B cell (primary cell): ENCODE results near the gene PDC. TPM values are rescaled to one million over a fixed set of nuclear protein-coding genes. Genes with fewer than 3 reads are reported as not detected.

Source experiments
- ATAC-seq: fragments of 200-7000 bp; cut with Tn5 transposase; one replicate; pipeline ENCODE4 v1.10.0; 2021; ENCODE audit warnings: low read depth, mild to moderate bottlenecking, moderate number of reproducible peaks, moderate library complexity
- CTCF ChIA-PET: fragments of 350-600 bp; sonication (Branson Sonifier 250); formaldehyde crosslinking; loops from one replicate; lab custom pipeline; 2021; ENCODE audit warnings: antibody characterized with exemption, inconsistent platforms; lab: Charles Lee
- POLR2A ChIA-PET: fragments of 350-600 bp; sonication (Branson Sonifier 250); formaldehyde crosslinking; loops from one replicate; lab custom pipeline; 2021; ENCODE audit warnings: antibody characterized with exemption; lab: Charles Lee
- DNase-seq: peaks from one replicate; pipeline ENCODE4 v3.0.0; 2013
- H2AFZ ChIP-seq: 2 replicates; pipeline ENCODE4 v1.6.1; 2012; ENCODE audit warnings: mild to moderate bottlenecking, low read depth, low read length; ENCODE audit not compliant: insufficient read depth, poor library complexity, severe bottlenecking
- H3K27ac ChIP-seq, 2 donors: 1 replicate in 1 of 2; 2 replicates in 1 of 2; pipeline ENCODE4 v1.5.1; 2012 to 2013; ENCODE audit warnings: low read length in 2 of 2, mild to moderate bottlenecking in 2 of 2, moderate library complexity in 1 of 2
- H3K27me3 ChIP-seq, 4 experiments: fragments of 200-600 bp in 1 of 4; sonication (generic) in 1 of 4; replicated peaks in 1 of 4; 1 replicate in 2 of 4; 2 replicates in 2 of 4; pipeline versions ENCODE4 v1.6.1 to v1.7.0; 2013 to 2016; ENCODE audit warnings: low read length in 3 of 4, mild to moderate bottlenecking in 2 of 4, mixed read lengths in 1 of 4, moderate library complexity in 1 of 4; ENCODE audit not compliant: insufficient read depth in 4 of 4, control insufficient read depth in 3 of 4; ENCODE audit errors: control extremely low read depth in 1 of 4
- H3K36me3 ChIP-seq, 2 experiments: replicated peaks in 1 of 2; 1 replicate in 1 of 2; 2 replicates in 1 of 2; pipeline versions ENCODE4 v1.6.1 to v1.7.1; 2013; ENCODE audit warnings: low read length in 1 of 2; ENCODE audit not compliant: insufficient read depth in 2 of 2, control insufficient read depth in 1 of 2; ENCODE audit errors: control extremely low read depth in 1 of 2, extremely low read depth in 1 of 2
- H3K4me1 ChIP-seq, 2 donors: fragments of 200-600 bp in 1 of 2; sonication (generic) in 1 of 2; 1 replicate in 1 of 2; 2 replicates in 1 of 2; pipeline versions ENCODE4 v1.5.1 to v1.6.1; 2013 to 2017; ENCODE audit warnings: low read length in 2 of 2; ENCODE audit not compliant: control insufficient read depth in 2 of 2, insufficient read depth in 2 of 2
- H3K4me2 ChIP-seq: replicated peaks from 2 replicates; pipeline ENCODE3; 2012; ENCODE audit warnings: mild to moderate bottlenecking, low read depth, low read length; ENCODE audit not compliant: poor library complexity, severe bottlenecking
- H3K4me3 ChIP-seq, 5 experiments: fragments of 200-600 bp in 1 of 5; sonication (generic) in 1 of 5; 1 replicate in 3 of 5; 2 replicates in 2 of 5; pipeline versions ENCODE4 v1.5.1 to v1.7.0; 2011 to 2016; ENCODE audit warnings: low read length in 4 of 5, mild to moderate bottlenecking in 4 of 5, low read depth in 2 of 5, control low read depth in 1 of 5, moderate library complexity in 1 of 5; ENCODE audit not compliant: insufficient read depth in 1 of 5; ENCODE audit errors: control extremely low read depth in 1 of 5, extremely low read depth in 1 of 5
- H3K79me2 ChIP-seq: fragments of 200-600 bp; sonication (generic); one replicate; pipeline ENCODE4 v1.6.0; 2016; ENCODE audit warnings: low read length; ENCODE audit not compliant: control insufficient read depth, insufficient read depth
- H3K9ac ChIP-seq: fragments of 200-600 bp; sonication (generic); 2 replicates; pipeline ENCODE4 v1.6.1; 2017; ENCODE audit warnings: mild to moderate bottlenecking, low read length, moderate library complexity
- H3K9me3 ChIP-seq, 3 donors: one replicate each; pipeline versions ENCODE4 v1.6.1 to v1.7.1; 2013; ENCODE audit warnings: low read length in 2 of 3; ENCODE audit not compliant: control insufficient read depth in 2 of 3, insufficient read depth in 1 of 3; ENCODE audit errors: control extremely low read depth in 1 of 3
- H4K20me1 ChIP-seq: 2 replicates; pipeline ENCODE4 v1.6.0; 2012; ENCODE audit warnings: mild to moderate bottlenecking, low read length; ENCODE audit not compliant: insufficient read depth, control insufficient read depth, poor library complexity, severe bottlenecking
- H3K27ac Mint-ChIP-seq: one replicate; pipeline ENCODE4 v1.8.0; 2021; ENCODE audit warnings: mixed read lengths
- H3K27me3 Mint-ChIP-seq: one replicate; pipeline ENCODE4 v1.8.0; 2021; ENCODE audit warnings: mixed read lengths
- H3K4me1 Mint-ChIP-seq: one replicate; pipeline ENCODE4 v1.8.0; 2021; ENCODE audit warnings: mixed read lengths
- H3K4me3 Mint-ChIP-seq: one replicate; pipeline ENCODE4 v1.8.0; 2021; ENCODE audit warnings: mixed read lengths
- H3K9me3 Mint-ChIP-seq: one replicate; pipeline ENCODE4 v1.8.0; 2022; ENCODE audit warnings: mixed read lengths; ENCODE audit not compliant: insufficient read depth
- CTCF ChIP-seq: fragments of 200-600 bp; IDR thresholded peaks from one replicate; pipeline ENCODE4 v1.8.0; 2022; ENCODE audit warnings: antibody characterized with exemption, mild to moderate bottlenecking
- EZH2 ChIP-seq: IDR thresholded peaks from 2 replicates; pipeline ENCODE4 v1.6.1; 2012; ENCODE audit warnings: borderline replicate concordance, low read depth, mild to moderate bottlenecking, moderate library complexity, low read length; ENCODE audit not compliant: insufficient read depth, poor library complexity, severe bottlenecking
- WGBS: methylation state at CpG from one replicate; pipeline ENCODE4 v1.1.5; 2013; ENCODE audit warnings: missing lambda C conversion rate; ENCODE audit not compliant: insufficient coverage; 5-methylcytosine and 5-hydroxymethylcytosine counted together
- intact Hi-C: fragments of 100-400 bp; cut with micrococcal nuclease; formaldehyde crosslinking; loops from one replicate; pipeline ENCODE4 v1.10.0; 2022
- polyA plus RNA-seq: library from polyadenylated mRNA; depleted of rRNA; stranded (reverse); fragments of >200 nt; gene quantifications from 2 replicates; pipeline ENCODE4 v1.2.3, GENCODE V29; 2012
- total RNA-seq, 2 donors: library from RNA; stranded (reverse); fragments of 120-200 nt in 1 of 2; gene quantifications; 1 replicate in 1 of 2; 2 replicates in 1 of 2; pipeline versions ENCODE4 v1.2.3 to v1.2.4, GENCODE V29; 2013 to 2022

PDC gene
- total and polyA plus RNA-seq, 2 donors (not counting 1 experiment from before 2014, with no cell fraction given): not detected

GRCh38 chr1:186481303-186481888 is 20.5 kb upstream of the PDC start:
- Histone ChIP-seq H3K36me3 (no peaks in the 10 kb centered on the region), H3K79me2 (no peaks in the 10 kb centered on the region), H3K4me2 (no peak overlapping the region), H3K27me3 (no peaks in the 10 kb centered on the region), H3K9me3 (no peaks in the 10 kb centered on the region), H3K27ac (no peak overlapping the region), H4K20me1 (no peaks in the 10 kb centered on the region), H3K9ac (no peak overlapping the region), H3K4me3 (no peak overlapping the region), H2AFZ (no peak overlapping the region), H3K4me1 (no peaks in the 10 kb centered on the region)
- ChIA-PET CTCF (interaction anchor here (1.7 kb wide), 1 partner anchor 505 kb away, joined by 15 read pairs; no protein-coding TSS in a partner anchor), POLR2A (no interaction called here)
- no peak overlapping the region for H3K27ac Mint-ChIP-seq
- H3K9me3 Mint-ChIP-seq: no peaks in the 10 kb centered on the region
- intact Hi-C loops: no loop called here
- peaks cover 2% of the 10 kb centered on the region for H3K4me1 Mint-ChIP-seq
- H3K4me3 Mint-ChIP-seq: no peak overlapping the region
- no peak for ATAC-seq
- WGBS: no CpG with 5 or more reads among the region's 2 CpGs
- TF ChIP-seq EZH2: no peak
- H3K27me3 Mint-ChIP-seq: peaks cover 3% of the 10 kb centered on the region
- no peak for DNase-seq

- H3K9me3 Mint-ChIP-seq: no peaks in the 10 kb centered on the region
- peaks cover 2% of the 10 kb centered on the region for H3K4me1 Mint-ChIP-seq
- H3K4me3 Mint-ChIP-seq: no peak overlapping the region
- no peak for DNase-seq
- H3K27me3 Mint-ChIP-seq: peaks cover 3% of the 10 kb centered on the region
- no peak overlapping the region for H3K27ac ChIP-seq
- H3K9ac ChIP-seq: no peak overlapping the region
- WGBS: no CpG with 5 or more reads among the region's 2 CpGs
- no peaks in the 10 kb centered on the region for H3K79me2 ChIP-seq
- no peak overlapping the region for H2AFZ ChIP-seq
- no peaks in the 10 kb centered on the region for H3K4me1 ChIP-seq
- no peak for ATAC-seq
- H3K27me3 ChIP-seq: no peaks in the 10 kb centered on the region
- ChIA-PET CTCF (interaction anchor here (0.6 to 2.3 kb wide), 3 partner anchors 79 to 575 kb away, joined by 3 to 12 read pairs (median 3); no protein-coding TSS in a partner anchor), POLR2A (no interaction called here)
- H3K9me3 ChIP-seq: no peaks in the 10 kb centered on the region
- H3K27ac Mint-ChIP-seq: no peak overlapping the region
- TF ChIP-seq EZH2 (no peak), CTCF (no peak)
- intact Hi-C loops: no loop called here
- no peaks in the 10 kb centered on the region for H3K36me3 ChIP-seq
- no peak overlapping the region for H3K4me2 ChIP-seq
- no peak overlapping the region for H3K4me3 ChIP-seq
- no peaks in the 10 kb centered on the region for H4K20me1 ChIP-seq
Measured at GRCh38 chr1:186479162-186479561, 18.2 kb upstream of the PDC start.
